GM23338 (cell line): ENCODE data around the gene MUC5B. TPM values are rescaled to one million over a fixed set of nuclear protein-coding genes. Genes with fewer than 3 reads are reported as not detected.

ENCODE experiments used
- ATAC-seq: fragments of 200-7000 bp; cut with Tn5 transposase; 3 replicates; pipeline ENCODE4 v1.9.1; 2020
- DNase-seq: peaks from one replicate; pipeline ENCODE4 v3.0.0-alpha.2; 2015; ENCODE audit warnings: low spot score
- H2AFZ ChIP-seq: fragments of 200-600 bp; sonication (generic); 2 replicates; pipeline ENCODE4 v1.8.0; 2016; ENCODE audit warnings: antibody characterized with exemption, mild to moderate bottlenecking, moderate library complexity
- H3F3A ChIP-seq: fragments of 200-600 bp; sonication (generic); replicated peaks from 2 replicates; pipeline ENCODE4 v1.8.0; 2017; ENCODE audit warnings: antibody characterized with exemption, mixed run types, low read depth
- H3K27ac ChIP-seq: fragments of 200-600 bp; sonication (generic); 2 replicates; pipeline ENCODE4 v1.6.1; 2016; ENCODE audit warnings: low read depth
- H3K27me3 ChIP-seq: fragments of 200-600 bp; sonication (generic); 2 replicates; pipeline ENCODE4 v1.8.0; 2016; ENCODE audit warnings: mild to moderate bottlenecking, mixed run types, moderate library complexity; ENCODE audit not compliant: insufficient read depth
- H3K36me3 ChIP-seq: fragments of 200-600 bp; sonication (generic); 2 replicates; pipeline ENCODE4 v1.8.0; 2016; ENCODE audit warnings: mild to moderate bottlenecking; ENCODE audit not compliant: insufficient read depth
- H3K4me1 ChIP-seq: fragments of 200-600 bp; sonication (generic); 2 replicates; pipeline ENCODE4 v1.8.0; 2016; ENCODE audit warnings: mild to moderate bottlenecking, moderate library complexity; ENCODE audit not compliant: insufficient read depth
- H3K4me2 ChIP-seq: fragments of 200-600 bp; sonication (generic); 2 replicates; pipeline ENCODE4 v1.7.1; 2017; ENCODE audit warnings: mixed run types
- H3K4me3 ChIP-seq: fragments of 200-600 bp; sonication (generic); 2 replicates; pipeline ENCODE4 v1.6.1; 2016; ENCODE audit warnings: mixed run types
- H3K79me2 ChIP-seq: fragments of 200-600 bp; sonication (generic); replicated peaks from 2 replicates; pipeline ENCODE4 v1.8.0; 2017; ENCODE audit warnings: mild to moderate bottlenecking; ENCODE audit not compliant: insufficient read depth
- H3K9me2 ChIP-seq: fragments of 200-600 bp; sonication (generic); 2 replicates; pipeline ENCODE4 v1.8.0; 2017; ENCODE audit not compliant: insufficient read depth
- H4K20me1 ChIP-seq: fragments of 200-600 bp; sonication (generic); replicated peaks from 2 replicates; pipeline ENCODE4 v1.8.0; 2017; ENCODE audit warnings: mild to moderate bottlenecking; ENCODE audit not compliant: insufficient read depth
- H3K27ac Mint-ChIP-seq: 2 replicates; pipeline ENCODE4 v1.8.0; 2020; ENCODE audit warnings: inconsistent platforms, mild to moderate bottlenecking, moderate library complexity, mixed read lengths
- H3K27me3 Mint-ChIP-seq: 3 replicates; pipeline ENCODE4 v1.8.0; 2022; ENCODE audit warnings: low read depth, mild to moderate bottlenecking, moderate library complexity, mixed read lengths, inconsistent platforms; ENCODE audit not compliant: insufficient read depth, poor library complexity
- H3K36me3 Mint-ChIP-seq: 3 replicates; pipeline ENCODE4 v1.8.0; 2021; ENCODE audit warnings: low read depth, mild to moderate bottlenecking, inconsistent platforms, moderate library complexity, mixed read lengths
- H3K4me1 Mint-ChIP-seq: 3 replicates; pipeline ENCODE4 v1.8.0; 2020; ENCODE audit warnings: mild to moderate bottlenecking, inconsistent platforms, mixed read lengths
- H3K4me3 Mint-ChIP-seq: 3 replicates; pipeline ENCODE4 v1.8.0; 2021; ENCODE audit warnings: moderate library complexity, mild to moderate bottlenecking, inconsistent platforms, mixed read lengths
- H3K9me3 Mint-ChIP-seq: 3 replicates; pipeline ENCODE4 v1.8.0; 2020; ENCODE audit warnings: moderate library complexity, mild to moderate bottlenecking, inconsistent platforms, mixed read lengths
- CREB1 ChIP-seq: fragments of 250-450 bp; sonication (Bioruptor Pico); IDR thresholded peaks from 2 replicates; pipeline ENCODE4 v1.5.0; 2020; ENCODE audit warnings: low read depth, mild to moderate bottlenecking, moderate library complexity
- CTCF ChIP-seq, 2 experiments: fragments of 200-600 bp in 1 of 2; sonication (generic) in 1 of 2; conservative IDR thresholded peaks; 2 replicates each; pipeline versions ENCODE4 v1.5.1 to v1.6.1; 2016 to 2017; ENCODE audit warnings: antibody characterized with exemption in 2 of 2, low read depth in 2 of 2, mild to moderate bottlenecking in 2 of 2, moderate library complexity in 1 of 2
- ETS1 ChIP-seq: IDR thresholded peaks from 2 replicates; pipeline ENCODE4 v1.6.1; 2016; ENCODE audit warnings: antibody characterized with exemption
- EZH2 ChIP-seq: fragments of 200-600 bp; sonication (generic); IDR thresholded peaks from one replicate; pipeline ENCODE4 v1.8.0; 2017; ENCODE audit warnings: antibody characterized with exemption, mild to moderate bottlenecking, low read depth; ENCODE audit not compliant: unreplicated experiment
- EZH2phosphoT487 ChIP-seq: fragments of 200-600 bp; sonication (generic); IDR thresholded peaks from one replicate; pipeline ENCODE4 v1.8.1; 2018; ENCODE audit warnings: antibody characterized with exemption; ENCODE audit not compliant: unreplicated experiment
- JUNB ChIP-seq: IDR thresholded peaks from one replicate; pipeline ENCODE4 v1.6.1; 2016; ENCODE audit warnings: antibody characterized with exemption; ENCODE audit not compliant: unreplicated experiment
- NANOG ChIP-seq: IDR thresholded peaks from 2 replicates; pipeline ENCODE4 v1.6.1; 2016; ENCODE audit warnings: antibody characterized with exemption, borderline replicate concordance
- POLR2AphosphoS5 ChIP-seq: IDR thresholded peaks from 2 replicates; pipeline ENCODE4 v1.6.1; 2016; ENCODE audit warnings: antibody characterized with exemption, low read depth
- REST ChIP-seq: IDR thresholded peaks from one replicate; pipeline ENCODE4 v1.6.1; 2018; ENCODE audit warnings: antibody characterized with exemption; ENCODE audit not compliant: unreplicated experiment
- STAT1 ChIP-seq: IDR thresholded peaks from one replicate; pipeline ENCODE4 v1.6.1; 2016; ENCODE audit warnings: antibody characterized with exemption; ENCODE audit not compliant: unreplicated experiment
- ZNF114 ChIP-seq: fragments of 250-450 bp; sonication (Bioruptor Pico); IDR thresholded peaks from 2 replicates; pipeline ENCODE4 v1.5.0; 2020; ENCODE audit warnings: mild to moderate bottlenecking, moderate library complexity
- ZNF331 ChIP-seq: fragments of 250-450 bp; sonication (Bioruptor Pico); IDR thresholded peaks from 2 replicates; pipeline ENCODE4 v1.5.0; 2020; ENCODE audit warnings: low read depth, mild to moderate bottlenecking, moderate library complexity
- ZNF462 ChIP-seq: fragments of 250-450 bp; sonication (Bioruptor Pico); IDR thresholded peaks from 2 replicates; pipeline ENCODE4 v1.5.0; 2020; ENCODE audit warnings: mild to moderate bottlenecking, moderate library complexity
- polyA plus RNA-seq: library from polyadenylated mRNA; unstranded; fragments of >200 nt; fragmentation: Nextera tagmentation; extraction: Ambion mirVana; gene quantifications from 2 replicates; pipeline ENCODE4 v1.2.1, GENCODE V29; 2016
- total RNA-seq: library from RNA; depleted of rRNA; stranded (reverse); fragments of >200 nt; shearing (Covaris generic); gene quantifications from 2 replicates; pipeline ENCODE4 v1.2.3, GENCODE V29; 2014

Gene MUC5B
- total and polyA plus RNA-seq, 2 experiments from 2014 or later: 0.18 to 0.90 TPM

GRCh38 chr11:1240771-1241170 is 17.9 kb downstream of the MUC5B start:
- Histone ChIP-seq H3K4me3 (no peak overlapping the region), H3K27me3 (no peaks in the 10 kb centered on the region), H3K4me2 (no peak overlapping the region), H3K9me2 (no peaks in the 10 kb centered on the region), H2AFZ (no peak overlapping the region), H4K20me1 (no peaks in the 10 kb centered on the region), H3F3A (no peaks in the 10 kb centered on the region), H3K79me2 (no peaks in the 10 kb centered on the region), H3K4me1 (no peaks in the 10 kb centered on the region), H3K36me3 (no peaks in the 10 kb centered on the region), H3K27ac (no peak overlapping the region)
- no peak for ATAC-seq
- peaks cover 29% of the 10 kb centered on the region for H3K9me3 Mint-ChIP-seq
- H3K4me1 Mint-ChIP-seq: no peaks in the 10 kb centered on the region
- peaks cover 6% of the 10 kb centered on the region for H3K27me3 Mint-ChIP-seq
- peaks cover 16% of the 10 kb centered on the region; the same call in 2 of the 3 replicates for H3K36me3 Mint-ChIP-seq
- H3K4me3 Mint-ChIP-seq: no peak overlapping the region
- no peak for DNase-seq
- TF ChIP-seq JUNB (no peak), EZH2 (no peak), ZNF462 (no peak), EZH2phosphoT487 (no peak), STAT1 (no peak), ZNF331 (CRISPR knock-in tag) (no peak), ETS1 (no peak), CTCF (conservative IDR thresholded peaks at IDR 0.05; ENCODE audit: low read depth in 2 of 2) (no peak), REST (no peak), CREB1 (CRISPR knock-in tag) (no peak), POLR2AphosphoS5 (no peak), NANOG (no peak), ZNF114 (CRISPR knock-in tag) (no peak)
- H3K27ac Mint-ChIP-seq: no peak overlapping the region
